GM12878 (cell line): ENCODE results near the gene ZNF239. TPM values are rescaled to one million over a fixed set of nuclear protein-coding genes. Genes with fewer than 3 reads are reported as not detected.
A peak's percentile ranks its signal among the peaks of the same experiment; 100 is the strongest.

Experiments
- ATAC-seq: fragments of 200-7000 bp; cut with Tn5 transposase; 3 replicates; pipeline ENCODE4 v1.9.1; 2020; ENCODE audit warnings: mild to moderate bottlenecking, moderate library complexity
- Bru-seq: library from RNA; stranded (reverse); fragments of 400-500 nt; gene quantifications from one replicate; lab custom pipeline; 2021; lab: Mats Ljungman, UMichigan
- BruChase-seq, 2 experiments: library from RNA; stranded (reverse); fragments of 400-500 nt; gene quantifications; one replicate each; lab custom pipeline; 2021; lab: Mats Ljungman, UMichigan
- BruUV-seq: library from RNA; stranded (reverse); fragments of 400-500 nt; replicated peaks from 2 replicates; lab custom pipeline; 2021; lab: Mats Ljungman, UMichigan
- CTCF ChIA-PET: fragments of 300-600 bp; sonication (Branson Sonifier 250); formaldehyde crosslinking; extraction: SDS; loops from one replicate; lab custom pipeline; 2021; ENCODE audit warnings: inconsistent platforms; lab: Yijun Ruan, JAX
- POLR2A ChIA-PET: fragments of 350-600 bp; formaldehyde crosslinking; extraction: SDS; loops from one replicate; lab custom pipeline; 2021; ENCODE audit warnings: inconsistent platforms; lab: Charles Lee
- RAD21 ChIA-PET: fragments of 300-600 bp; sonication (Branson Sonifier 250); formaldehyde crosslinking; loops from one replicate; lab custom pipeline; 2023; ENCODE audit warnings: antibody characterized with exemption; ENCODE audit not compliant: unreplicated experiment; lab: Charles Lee
- SMC1A ChIA-PET: fragments of 300-600 bp; sonication (Branson Sonifier 250); formaldehyde crosslinking; loops from one replicate; lab custom pipeline; 2023; ENCODE audit not compliant: unreplicated experiment, uncharacterized antibody; lab: Charles Lee
- DNase-seq: peaks from one replicate; pipeline ENCODE4 v3.0.0-alpha.2; 2011; ENCODE audit warnings: low read depth, low spot score
- FAIRE-seq: peaks from 3 replicates; lab custom pipeline; 2011; peaks lifted over from hg19 to GRCh38; lab: Jason Lieb, UNC
- H2AFZ ChIP-seq: 2 replicates; pipeline ENCODE4 v1.6.0; 2011; ENCODE audit warnings: low read depth, low read length, control low read depth; ENCODE audit not compliant: control insufficient read depth
- H3K27ac ChIP-seq: 2 replicates; pipeline ENCODE4 v1.5.1; 2011; ENCODE audit warnings: control low read depth; ENCODE audit not compliant: control insufficient read depth, insufficient read depth
- H3K27me3 ChIP-seq, 2 experiments: replicated peaks in 1 of 2; 2 replicates each; pipeline versions ENCODE4 v1.6.0 to v1.6.1; 2011; ENCODE audit warnings: low read length in 1 of 2; ENCODE audit not compliant: control insufficient read depth in 2 of 2, insufficient read depth in 2 of 2
- H3K36me3 ChIP-seq, 2 experiments: 2 replicates each; pipeline ENCODE4 v1.5.1; 2011; ENCODE audit warnings: low read length in 1 of 2; ENCODE audit not compliant: control insufficient read depth in 2 of 2, insufficient read depth in 2 of 2
- H3K4me1 ChIP-seq: 2 replicates; pipeline ENCODE4 v1.6.1; 2011; ENCODE audit warnings: mild to moderate bottlenecking, low read length, moderate library complexity, mixed read lengths; ENCODE audit not compliant: control insufficient read depth, insufficient read depth
- H3K4me2 ChIP-seq: 2 replicates; pipeline ENCODE4 v1.6.0; 2011; ENCODE audit warnings: control low read depth; ENCODE audit not compliant: control insufficient read depth, insufficient read depth
- H3K4me3 ChIP-seq: fragments of 200-600 bp; sonication (generic); 2 replicates; pipeline ENCODE4 v1.5.1; 2016
- H3K79me2 ChIP-seq: 2 replicates; pipeline ENCODE4 v1.6.0; 2011; ENCODE audit warnings: low read length; ENCODE audit not compliant: control insufficient read depth, insufficient read depth
- H3K9ac ChIP-seq: 2 replicates; pipeline ENCODE4 v1.8.0; 2011; ENCODE audit warnings: low read length, control low read depth, mixed read lengths; ENCODE audit not compliant: control insufficient read depth, insufficient read depth
- H3K9me3 ChIP-seq: replicated peaks from 3 replicates; pipeline ENCODE4 v1.5.1; 2011; ENCODE audit warnings: mild to moderate bottlenecking, low read length; ENCODE audit not compliant: control insufficient read depth, insufficient read depth
- H4K20me1 ChIP-seq: 2 replicates; pipeline ENCODE4 v1.6.0; 2011; ENCODE audit not compliant: control insufficient read depth, insufficient read depth
- CHD1 ChIP-seq: IDR thresholded peaks from 2 replicates; pipeline ENCODE4 v1.6.1; 2012; ENCODE audit warnings: low read depth, low read length, improper control_type of control experiment
- CHD2 ChIP-seq: IDR thresholded peaks from 2 replicates; pipeline ENCODE4 v1.6.1; 2011; ENCODE audit warnings: low read depth, low read length, improper control_type of control experiment, borderline replicate concordance
- DPF2 ChIP-seq: fragments of 450-650 bp; IDR thresholded peaks from 2 replicates; pipeline ENCODE4 v1.6.1; 2017; ENCODE audit warnings: mild to moderate bottlenecking
- NBN ChIP-seq: fragments of 450-650 bp; IDR thresholded peaks from 2 replicates; pipeline ENCODE4 v1.6.1; 2016
- POLR2A ChIP-seq: IDR thresholded peaks from 2 replicates; pipeline ENCODE4 v1.6.1; 2011; ENCODE audit warnings: low read depth, mild to moderate bottlenecking, low read length
- POLR2AphosphoS5 ChIP-seq: IDR thresholded peaks from 2 replicates; pipeline ENCODE4 v1.6.1; 2011; ENCODE audit warnings: mild to moderate bottlenecking, low read length, inconsistent platforms
- WGBS: methylation state at CpG from one replicate; pipeline ENCODE4 v1.1.6; 2016; ENCODE audit warnings: low lambda C conversion rate; ENCODE audit not compliant: insufficient replicate concordance, insufficient coverage; ENCODE audit errors: missing lambda C conversion rate; 5-methylcytosine and 5-hydroxymethylcytosine counted together
- in situ Hi-C: fragments of 300-500 bp; cut with MboI; formaldehyde crosslinking; loops from 9 replicates; pipeline ENCODE4 v1.14.3; 2018; ENCODE audit warnings: mixed read lengths
- intact Hi-C: fragments of 100-400 bp; cut with micrococcal nuclease; formaldehyde crosslinking; loops from one replicate; pipeline ENCODE4 v1.14.2; 2022; ENCODE audit not compliant: unreplicated experiment
- long read RNA-seq, 2 experiments: library from polyadenylated mRNA; unstranded; transcript quantifications; one replicate each; pipeline ENCODE4 v2.0.0, GENCODE V29; 2019 to 2020
- polyA minus RNA-seq, 3 experiments: library from RNA; depleted of rRNA, polyadenylated mRNA; stranded (reverse); fragments of >200 nt; gene quantifications; 2 replicates each; pipeline ENCODE4 v1.2.3, GENCODE V29; 2011
- polyA plus RNA-seq, 11 experiments: library from polyadenylated mRNA; depleted of rRNA in 4 of 11; unstranded in 6 of 11; stranded (reverse) in 5 of 11; fragments of >200 nt; fragmentation: Nextera tagmentation in 4 of 11; fragmentation: Illumina TruSeq in 1 of 11; extraction: Ambion mirVana in 4 of 11; extraction: Trizol in 1 of 11; gene quantifications; 1 replicate in 1 of 11; 2 replicates in 10 of 11; pipeline versions ENCODE4 v1.2.1 to v1.2.3, GENCODE V29; 2011 to 2016; ENCODE audit warnings: inconsistent platforms in 2 of 11, missing spikeins in 2 of 11, low read depth in 1 of 11
- total RNA-seq, 4 experiments: library from RNA; depleted of rRNA in 3 of 4; stranded (reverse); fragments of >200 nt in 3 of 4; fragmentation: Illumina TruSeq in 1 of 4; extraction: Trizol in 1 of 4; gene quantifications; 2 replicates each; pipeline versions ENCODE4 v1.2.1 to v1.2.3, GENCODE V29; 2013 to 2021
- TF ChIP-seq, protein P1 (sequence below): IDR thresholded peaks from 2 replicates; pipeline ENCODE4 v1.6.1; 2011; ENCODE audit warnings: low read depth, low read length, improper control_type of control experiment, borderline replicate concordance
- TF ChIP-seq, protein P2 (sequence below): fragments of 450-650 bp; IDR thresholded peaks from 2 replicates; pipeline ENCODE4 v1.6.1; 2016; ENCODE audit warnings: mild to moderate bottlenecking
- TF ChIP-seq, protein P3 (sequence below): fragments of 450-650 bp; IDR thresholded peaks from 2 replicates; pipeline ENCODE4 v1.6.1; 2017; ENCODE audit warnings: antibody characterized with exemption, mild to moderate bottlenecking, moderate library complexity
- TF ChIP-seq, protein P4 (sequence below): fragments of 450-650 bp; IDR thresholded peaks from 2 replicates; pipeline ENCODE4 v1.6.1; 2016; ENCODE audit warnings: mild to moderate bottlenecking

Gene ZNF239
- total RNA-seq (2013; cell fraction: nucleolus; rRNA removed), result 1.6 and 1.9 TPM in 2 replicates
- total RNA-seq (2014; rRNA removed), result 0.33 and 0.68 TPM in 2 replicates
- total RNA-seq (2014; rRNA removed; fragmentation: Illumina TruSeq; extraction: Trizol), result 0.46 and 0.72 TPM in 2 replicates
- total RNA-seq (2021), result 0.35 and 0.51 TPM in 2 replicates
- 0.39 TPM for polyA plus RNA-seq (2011; ENCODE audit: low read depth)
- 0.12 and 0.13 TPM in 2 replicates for polyA plus RNA-seq (2011; rRNA removed)
- 0.03 and 0.07 TPM in 2 replicates for polyA plus RNA-seq (2011; cell fraction: cytosol; rRNA removed)
- polyA plus RNA-seq (2011; cell fraction: nucleus; rRNA removed), result not detected in 2 replicates
- 0.28 and 0.39 TPM in 2 replicates for polyA plus RNA-seq (2012)
- polyA plus RNA-seq (2014; fragmentation: Illumina TruSeq; extraction: Trizol), result 0.73 and 0.98 TPM in 2 replicates
- polyA plus RNA-seq (2014; fragmentation: Nextera tagmentation; extraction: Ambion mirVana), result under 1 TPM; 0.33 to 0.35 TPM
- polyA plus RNA-seq (2014; rRNA removed), result 0.26 and 0.49 TPM in 2 replicates
- under 1 TPM; 0.35 to 0.75 TPM for polyA plus RNA-seq (2016; fragmentation: Nextera tagmentation; extraction: Ambion mirVana)
- 0.10 TPM in 1 of 2 replicates, not detected in the other for polyA minus RNA-seq (2011; rRNA and poly(A)+ RNA removed)
- polyA minus RNA-seq (2011; cell fraction: cytosol; rRNA and poly(A)+ RNA removed), result not detected in 2 replicates
- polyA minus RNA-seq (2011; cell fraction: nucleus; rRNA and poly(A)+ RNA removed), result not detected in 2 replicates
- Bru-seq, nascent RNA, result percentile 44 among the genes with signal in this experiment
- percentile 35 among the genes with signal in this experiment for BruChase-seq, experiment 1, labeled RNA remaining after a 6-hour chase
- percentile 38 among the genes with signal in this experiment for BruChase-seq, experiment 2, labeled RNA remaining after a 2-hour chase
- long read RNA-seq, experiment 1, result 0 reads
- long read RNA-seq, experiment 2, partial matches to known transcripts, result 0 of 2 reads
- long read RNA-seq, experiment 2, other reads (novel, unspliced or antisense), result 1 of 2 reads

DNA sequence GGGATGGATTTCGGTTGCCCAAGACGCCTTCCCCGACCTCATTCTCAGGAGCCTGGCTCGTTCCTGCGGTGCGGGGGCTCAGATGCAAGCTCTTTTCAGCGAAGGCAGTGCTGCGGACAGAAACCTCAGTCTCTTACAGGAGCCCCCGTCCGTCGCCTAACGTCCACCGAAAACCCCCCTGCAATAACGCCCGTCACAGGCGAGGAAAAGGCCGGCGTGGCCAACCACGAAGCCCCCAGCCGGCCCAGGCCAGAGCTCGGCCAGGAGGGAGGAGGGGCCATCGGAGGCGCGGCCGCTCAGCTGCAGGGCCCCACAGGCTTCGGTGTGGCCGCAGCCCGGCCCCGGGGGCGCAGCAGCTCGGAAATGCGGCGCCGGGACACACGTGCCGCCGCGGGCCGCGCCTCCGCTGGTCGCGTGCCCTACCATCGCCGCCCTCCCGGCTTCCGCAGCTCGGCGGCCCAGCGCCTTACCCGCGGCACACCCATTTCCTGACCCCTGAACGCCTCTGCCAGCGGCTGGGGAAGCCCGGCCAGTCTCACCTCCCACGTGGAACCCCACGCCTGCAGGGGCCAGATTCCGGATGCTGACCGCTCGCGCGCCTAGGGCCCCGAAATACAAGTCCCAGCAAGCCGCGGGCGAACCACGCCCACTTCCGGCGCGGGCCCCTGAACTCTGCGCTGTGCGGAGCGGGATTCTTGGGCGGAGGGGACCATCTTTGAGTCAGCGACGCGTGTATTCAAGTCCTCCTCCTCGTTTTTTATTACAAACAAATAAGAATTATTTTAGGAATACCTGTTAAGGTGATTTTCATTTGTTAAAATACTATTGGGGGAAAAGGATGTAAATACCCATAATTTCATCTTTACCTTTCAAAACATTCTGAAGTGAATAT is at the start of gene ZNF239:
ZNF239 (minus strand) TSS at position 616 of the 892 bp plus-strand sequence. CDS start 16,537 bp downstream, outside the sequence.
- H3K79me2 ChIP-seq, result no peaks in the 10 kb centered on the region
- 31% methylated on average over 48 of the region's 78 CpGs for WGBS
- in situ Hi-C loops (no loop called here), intact Hi-C loops (no loop called here)
- CTCF ChIA-PET, result interaction anchor here (1.6 kb wide), 1 partner anchor 33 kb away, joined by 4 read pairs; no protein-coding TSS in a partner anchor
- no peak for DNase-seq
- SMC1A ChIA-PET, result interaction anchor here (1.2 kb wide), 1 partner anchor 21 kb away, joined by 3 read pairs; no protein-coding TSS in a partner anchor
- H4K20me1 ChIP-seq, result no peaks in the 10 kb centered on the region
- H3K27ac ChIP-seq, result no peak within 1 kb of the TSS
- H3K4me3 ChIP-seq, result peak within 1 kb of the TSS; percentile 38; the same call in 1 of the 2 replicates
- no peaks in the 10 kb centered on the region for H3K27me3 ChIP-seq
- peaks cover 4% of the 10 kb centered on the region for H3K9me3 ChIP-seq
- BruUV-seq, result no TSS peak
- no peak for FAIRE-seq
- peak within 1 kb of the TSS; percentile 19; the same call in 1 of the 2 replicates for H3K9ac ChIP-seq
- peak within 1 kb of the TSS; percentile 65 for H3K4me2 ChIP-seq
- no peaks in the 10 kb centered on the region for H3K4me1 ChIP-seq
- peak within 1 kb of the TSS; percentile 68 for H2AFZ ChIP-seq
- H3K36me3 ChIP-seq, result no peaks in the 10 kb centered on the region
- POLR2A ChIA-PET, result no interaction called here
- RAD21 ChIA-PET, result interaction anchor here (1.3 kb wide), 1 partner anchor 21 kb away, joined by 4 read pairs; no protein-coding TSS in a partner anchor
- peak; percentile 99 for ATAC-seq
- TF ChIP-seq NBN, result no peak
- TF ChIP-seq, protein P1, sequence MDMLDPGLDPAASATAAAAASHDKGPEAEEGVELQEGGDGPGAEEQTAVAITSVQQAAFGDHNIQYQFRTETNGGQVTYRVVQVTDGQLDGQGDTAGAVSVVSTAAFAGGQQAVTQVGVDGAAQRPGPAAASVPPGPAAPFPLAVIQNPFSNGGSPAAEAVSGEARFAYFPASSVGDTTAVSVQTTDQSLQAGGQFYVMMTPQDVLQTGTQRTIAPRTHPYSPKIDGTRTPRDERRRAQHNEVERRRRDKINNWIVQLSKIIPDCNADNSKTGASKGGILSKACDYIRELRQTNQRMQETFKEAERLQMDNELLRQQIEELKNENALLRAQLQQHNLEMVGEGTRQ, result no peak
- TF ChIP-seq, protein P2, sequence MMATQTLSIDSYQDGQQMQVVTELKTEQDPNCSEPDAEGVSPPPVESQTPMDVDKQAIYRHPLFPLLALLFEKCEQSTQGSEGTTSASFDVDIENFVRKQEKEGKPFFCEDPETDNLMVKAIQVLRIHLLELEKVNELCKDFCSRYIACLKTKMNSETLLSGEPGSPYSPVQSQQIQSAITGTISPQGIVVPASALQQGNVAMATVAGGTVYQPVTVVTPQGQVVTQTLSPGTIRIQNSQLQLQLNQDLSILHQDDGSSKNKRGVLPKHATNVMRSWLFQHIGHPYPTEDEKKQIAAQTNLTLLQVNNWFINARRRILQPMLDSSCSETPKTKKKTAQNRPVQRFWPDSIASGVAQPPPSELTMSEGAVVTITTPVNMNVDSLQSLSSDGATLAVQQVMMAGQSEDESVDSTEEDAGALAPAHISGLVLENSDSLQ, result no peak
- no peak for TF ChIP-seq CHD1
- TF ChIP-seq, protein P3, sequence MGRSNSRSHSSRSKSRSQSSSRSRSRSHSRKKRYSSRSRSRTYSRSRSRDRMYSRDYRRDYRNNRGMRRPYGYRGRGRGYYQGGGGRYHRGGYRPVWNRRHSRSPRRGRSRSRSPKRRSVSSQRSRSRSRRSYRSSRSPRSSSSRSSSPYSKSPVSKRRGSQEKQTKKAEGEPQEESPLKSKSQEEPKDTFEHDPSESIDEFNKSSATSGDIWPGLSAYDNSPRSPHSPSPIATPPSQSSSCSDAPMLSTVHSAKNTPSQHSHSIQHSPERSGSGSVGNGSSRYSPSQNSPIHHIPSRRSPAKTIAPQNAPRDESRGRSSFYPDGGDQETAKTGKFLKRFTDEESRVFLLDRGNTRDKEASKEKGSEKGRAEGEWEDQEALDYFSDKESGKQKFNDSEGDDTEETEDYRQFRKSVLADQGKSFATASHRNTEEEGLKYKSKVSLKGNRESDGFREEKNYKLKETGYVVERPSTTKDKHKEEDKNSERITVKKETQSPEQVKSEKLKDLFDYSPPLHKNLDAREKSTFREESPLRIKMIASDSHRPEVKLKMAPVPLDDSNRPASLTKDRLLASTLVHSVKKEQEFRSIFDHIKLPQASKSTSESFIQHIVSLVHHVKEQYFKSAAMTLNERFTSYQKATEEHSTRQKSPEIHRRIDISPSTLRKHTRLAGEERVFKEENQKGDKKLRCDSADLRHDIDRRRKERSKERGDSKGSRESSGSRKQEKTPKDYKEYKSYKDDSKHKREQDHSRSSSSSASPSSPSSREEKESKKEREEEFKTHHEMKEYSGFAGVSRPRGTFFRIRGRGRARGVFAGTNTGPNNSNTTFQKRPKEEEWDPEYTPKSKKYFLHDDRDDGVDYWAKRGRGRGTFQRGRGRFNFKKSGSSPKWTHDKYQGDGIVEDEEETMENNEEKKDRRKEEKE, result no peak
- TF ChIP-seq POLR2A, result 0 out of 2 replicates have a peak, but pooled peaks have one; percentile 24
- TF ChIP-seq CHD2, result no peak
- peak; percentile 38; the same call in 1 of the 2 replicates for TF ChIP-seq DPF2
- TF ChIP-seq, protein P4, sequence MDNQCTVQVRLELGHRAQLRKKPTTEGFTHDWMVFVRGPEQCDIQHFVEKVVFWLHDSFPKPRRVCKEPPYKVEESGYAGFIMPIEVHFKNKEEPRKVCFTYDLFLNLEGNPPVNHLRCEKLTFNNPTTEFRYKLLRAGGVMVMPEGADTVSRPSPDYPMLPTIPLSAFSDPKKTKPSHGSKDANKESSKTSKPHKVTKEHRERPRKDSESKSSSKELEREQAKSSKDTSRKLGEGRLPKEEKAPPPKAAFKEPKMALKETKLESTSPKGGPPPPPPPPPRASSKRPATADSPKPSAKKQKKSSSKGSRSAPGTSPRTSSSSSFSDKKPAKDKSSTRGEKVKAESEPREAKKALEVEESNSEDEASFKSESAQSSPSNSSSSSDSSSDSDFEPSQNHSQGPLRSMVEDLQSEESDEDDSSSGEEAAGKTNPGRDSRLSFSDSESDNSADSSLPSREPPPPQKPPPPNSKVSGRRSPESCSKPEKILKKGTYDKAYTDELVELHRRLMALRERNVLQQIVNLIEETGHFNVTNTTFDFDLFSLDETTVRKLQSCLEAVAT, result no peak
- no peak for TF ChIP-seq POLR2AphosphoS5
